ENCODE measurements around the gene TTLL8.

- TF ChIP-seq FOXJ3 (CRISPR knock-in tag; IDR thresholded peaks at IDR 0.05; ENCODE audit: borderline replicate concordance) (no peak), CTCF (IDR thresholded peaks at IDR 0.05) (no peak), ATF2 (CRISPR knock-in tag; IDR thresholded peaks at IDR 0.05; ENCODE audit: borderline replicate concordance, low read depth) (no peak), ZNF121 (CRISPR knock-in tag; IDR thresholded peaks at IDR 0.05) (no peak), IRF2 (CRISPR knock-in tag; IDR thresholded peaks at IDR 0.05; ENCODE audit: borderline replicate concordance, low read depth) (no peak)
These were observed 4.5 kb upstream of the TTLL8 start for GRCh38 chr22:50062509-50063135.

Data from WTC11 (cell line).